H54 (cell line): ENCODE results near the gene TRIM72.
"Not testable (repeated sequence)": the region's sequence is repeated elsewhere in the genome, so short reads cannot be mapped to it uniquely, and the experiment has no call there.

Experiments used
- DNase-seq: peaks from one replicate; pipeline ENCODE4 v3.0.0; 2011; ENCODE audit warnings: low spot score, mixed read lengths; ENCODE audit not compliant: insufficient read length
- FAIRE-seq: peaks from 3 replicates; lab custom pipeline; 2011; peaks lifted over from hg19 to GRCh38; lab: Jason Lieb, UNC
- POLR2A ChIP-seq: IDR thresholded peaks from 2 replicates; pipeline ENCODE4 v1.6.1; 2011; ENCODE audit warnings: low read depth, mild to moderate bottlenecking, low read length

The TRIM72 gene

DNA sequence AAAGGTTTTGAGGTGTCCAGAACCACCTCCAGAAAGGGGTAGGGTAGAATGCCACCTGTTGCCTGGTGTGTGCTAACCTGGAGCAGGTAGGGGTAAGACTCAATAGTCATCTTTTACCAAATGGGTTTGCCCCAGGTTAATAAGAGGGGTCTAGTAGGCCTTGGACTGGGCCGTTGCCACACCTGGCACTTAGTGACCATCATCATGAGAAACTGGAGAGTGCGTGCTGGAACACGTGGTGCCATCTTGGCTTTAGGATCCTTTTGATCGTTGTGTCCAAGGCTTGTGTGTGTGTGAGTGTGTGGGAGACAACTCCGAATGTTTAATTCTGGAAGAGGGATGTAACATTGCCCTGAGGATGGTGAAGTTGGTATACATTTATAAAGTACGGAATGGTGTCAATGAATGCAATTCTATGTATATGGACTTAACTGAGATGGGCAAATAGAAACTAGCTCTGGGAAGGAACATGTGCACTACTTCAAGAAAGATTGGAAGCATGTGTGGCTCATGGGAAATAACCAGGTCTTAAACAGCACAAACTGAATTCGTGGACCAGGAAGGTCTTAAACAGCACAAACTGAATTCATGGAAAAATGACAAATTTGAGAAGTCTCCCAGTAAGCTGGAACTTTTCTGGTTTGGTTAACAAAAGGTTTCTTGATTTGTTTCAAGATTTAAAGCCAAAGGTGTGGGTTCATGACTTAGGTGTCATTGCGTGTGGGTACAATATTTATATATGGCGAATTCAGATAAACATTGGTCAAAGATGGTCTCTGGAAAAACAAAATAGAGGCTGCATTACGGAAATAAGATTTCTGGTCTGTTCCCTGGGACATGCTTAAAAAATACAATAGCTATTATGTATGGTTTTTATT lies 26.8 kb upstream of the TRIM72 start:
- no peak for TF ChIP-seq POLR2A
- no peak for DNase-seq
- FAIRE-seq, result no peak

GRCh38 chr16:31187808-31188189 lies 26.1 kb upstream of the TRIM72 start:
- FAIRE-seq, result no peak
- no peak for TF ChIP-seq POLR2A
- DNase-seq, result no peak

GRCh38 chr16:31188450-31189411 lies 25.2 kb upstream of the TRIM72 start:
- no peak for TF ChIP-seq POLR2A
- FAIRE-seq, result no peak
- DNase-seq, result no peak

GRCh38 chr16:31189412-31189778 lies 24.5 kb upstream of the TRIM72 start:
- FAIRE-seq (no peak), DNase-seq (no peak)
- TF ChIP-seq POLR2A, result no peak

GRCh38 chr16:31190061-31190460 lies 23.9 kb upstream of the TRIM72 start:
- FAIRE-seq (no peak), DNase-seq (no peak)
- no peak for TF ChIP-seq POLR2A

- DNase-seq, result no peak
- FAIRE-seq, result no peak
- TF ChIP-seq POLR2A, result no peak
These were observed 23.0 kb upstream of the TRIM72 start for GRCh38 chr16:31190818-31191444.

GRCh38 chr16:31191697-31192428 lies 22.1 kb upstream of the TRIM72 start:
- TF ChIP-seq POLR2A, result no peak
- DNase-seq (no peak), FAIRE-seq (no peak)

- TF ChIP-seq POLR2A, result no peak
- FAIRE-seq (no peak), DNase-seq (no peak)
These were observed 20.9 kb upstream of the TRIM72 start for GRCh38 chr16:31192856-31193642.

DNA sequence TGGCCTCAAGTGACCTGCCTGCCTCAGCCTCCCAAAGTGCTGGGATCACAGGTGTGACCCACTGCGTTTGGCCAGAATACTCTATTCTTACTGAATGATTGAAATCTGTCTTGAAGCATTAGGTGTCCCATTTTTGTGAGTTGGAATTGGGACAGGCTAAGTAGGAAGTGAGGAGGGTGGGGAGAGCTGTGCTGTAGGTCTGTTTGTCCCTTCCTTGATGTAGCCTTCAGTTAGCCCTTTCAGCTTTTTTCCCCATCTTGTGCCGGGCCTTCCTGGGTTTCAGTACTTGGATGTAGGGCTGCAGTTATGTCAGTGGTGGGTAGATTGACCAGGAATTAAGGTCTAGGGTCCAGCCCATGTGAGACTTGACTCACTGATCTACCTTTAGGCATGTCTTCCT lies 20.0 kb upstream of the TRIM72 start:
- DNase-seq, result no peak
- FAIRE-seq, result no peak
- TF ChIP-seq POLR2A, result no peak

DNA sequence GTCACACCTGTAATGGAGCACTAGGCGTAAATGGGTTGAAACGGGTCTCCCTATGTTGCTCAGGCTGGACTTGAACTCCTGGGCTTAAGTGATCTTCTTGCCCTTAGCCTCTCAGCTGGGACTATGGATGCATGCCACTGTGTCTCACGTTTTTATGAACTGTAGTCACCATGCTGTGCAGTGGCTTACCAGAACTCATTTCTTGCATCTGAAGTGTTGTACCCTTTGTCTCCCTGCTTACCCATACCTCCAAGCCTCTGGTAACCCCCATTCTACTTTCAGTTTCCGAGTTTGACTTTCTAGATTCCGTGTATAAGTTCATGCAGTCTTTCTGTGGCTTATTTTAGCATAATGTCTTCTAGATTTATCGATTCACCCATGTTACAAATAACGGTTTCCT lies 19.0 kb upstream of the TRIM72 start:
- DNase-seq, result no peak
- TF ChIP-seq POLR2A, result no peak
- FAIRE-seq, result no peak

GRCh38 chr16:31195861-31196260 lies 18.1 kb upstream of the TRIM72 start:
- FAIRE-seq, DNase-seq: not testable (repeated sequence)

- no peak for TF ChIP-seq POLR2A
- DNase-seq (no peak), FAIRE-seq (no peak)
These were observed 17.4 kb upstream of the TRIM72 start for GRCh38 chr16:31196324-31197088.
